ENCODE data around the gene CNGB1.

CNGB1 gene

GRCh38 chr16:57893559-57894389 is 77.2 kb downstream of the CNGB1 start:
- Histone ChIP-seq H3K9me3 (ENCODE audit: control insufficient read depth in 5 of 5, low read length in 5 of 5) (no peaks in the 10 kb centered on the region), H3K27me3 (ENCODE audit: control insufficient read depth in 5 of 5, insufficient read depth in 4 of 5, low read length in 5 of 5) (peaks cover 0 to 3% (median 0%) of the 10 kb centered on the region in 5 donors), H3K4me3 (ENCODE audit: low read depth in 1 of 5, low read length in 5 of 5) (peak overlapping the region in 1 of 5 donors; percentile 22), H3K36me3 (ENCODE audit: control insufficient read depth in 5 of 5, insufficient read depth in 5 of 5, low read length in 5 of 5) (no peaks in the 10 kb centered on the region), H3K9ac (ENCODE audit: low read length in 5 of 5) (no peak overlapping the region), H3K4me1 (ENCODE audit: control insufficient read depth in 5 of 5, insufficient read depth in 5 of 5, low read length in 5 of 5) (peaks cover 0 to 34% (median 21%) of the 10 kb centered on the region in 5 donors), H3K27ac (ENCODE audit: low read depth, low read length) (no peak overlapping the region)

DNA sequence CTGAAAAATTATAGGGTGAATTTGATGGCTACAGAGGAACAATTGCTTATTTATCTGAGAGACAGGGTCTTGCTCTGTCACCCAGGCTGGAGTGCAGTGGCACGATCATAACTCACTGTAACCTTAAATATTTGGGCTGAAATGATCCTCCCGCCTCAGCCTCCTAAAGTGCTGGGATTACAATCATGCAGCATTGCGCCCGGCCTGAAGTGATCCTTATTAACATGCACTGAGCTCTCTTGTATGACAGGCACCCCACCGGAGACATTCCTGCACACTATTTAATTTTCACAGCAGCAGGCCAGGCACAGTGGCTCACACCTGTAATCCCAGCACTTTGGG is 77.7 kb downstream of the CNGB1 start:
- Histone ChIP-seq H3K9me3 (ENCODE audit: control insufficient read depth in 5 of 5, low read length in 5 of 5) (no peaks in the 10 kb centered on the region), H3K27ac (ENCODE audit: low read depth, low read length) (no peak overlapping the region), H3K27me3 (ENCODE audit: control insufficient read depth in 5 of 5, insufficient read depth in 4 of 5, low read length in 5 of 5) (peaks cover 0 to 3% (median 0%) of the 10 kb centered on the region in 5 donors), H3K9ac (ENCODE audit: low read length in 5 of 5) (no peak overlapping the region), H3K4me3 (ENCODE audit: low read depth in 1 of 5, low read length in 5 of 5) (no peak overlapping the region), H3K4me1 (ENCODE audit: control insufficient read depth in 5 of 5, insufficient read depth in 5 of 5, low read length in 5 of 5) (peaks cover 0 to 34% (median 21%) of the 10 kb centered on the region in 5 donors), H3K36me3 (ENCODE audit: control insufficient read depth in 5 of 5, insufficient read depth in 5 of 5, low read length in 5 of 5) (no peaks in the 10 kb centered on the region)

GRCh38 chr16:57892447-57893096 is 78.4 kb downstream of the CNGB1 start:
- no peak overlapping the region for H3K27ac ChIP-seq (ENCODE audit: low read depth, low read length)
- no peaks in the 10 kb centered on the region for H3K36me3 ChIP-seq (ENCODE audit: control insufficient read depth in 5 of 5, insufficient read depth in 5 of 5, low read length in 5 of 5)
- no peak overlapping the region for H3K9ac ChIP-seq (ENCODE audit: low read length in 5 of 5)
- H3K4me3 ChIP-seq (ENCODE audit: low read depth in 1 of 5, low read length in 5 of 5) = no peak overlapping the region
- peaks cover 0 to 34% (median 21%) of the 10 kb centered on the region in 5 donors for H3K4me1 ChIP-seq (ENCODE audit: control insufficient read depth in 5 of 5, insufficient read depth in 5 of 5, low read length in 5 of 5)
- H3K9me3 ChIP-seq (ENCODE audit: control insufficient read depth in 5 of 5, low read length in 5 of 5) = no peaks in the 10 kb centered on the region
- H3K27me3 ChIP-seq (ENCODE audit: control insufficient read depth in 5 of 5, insufficient read depth in 4 of 5, low read length in 5 of 5) = peaks cover 0 to 3% (median 0%) of the 10 kb centered on the region in 5 donors

DNA sequence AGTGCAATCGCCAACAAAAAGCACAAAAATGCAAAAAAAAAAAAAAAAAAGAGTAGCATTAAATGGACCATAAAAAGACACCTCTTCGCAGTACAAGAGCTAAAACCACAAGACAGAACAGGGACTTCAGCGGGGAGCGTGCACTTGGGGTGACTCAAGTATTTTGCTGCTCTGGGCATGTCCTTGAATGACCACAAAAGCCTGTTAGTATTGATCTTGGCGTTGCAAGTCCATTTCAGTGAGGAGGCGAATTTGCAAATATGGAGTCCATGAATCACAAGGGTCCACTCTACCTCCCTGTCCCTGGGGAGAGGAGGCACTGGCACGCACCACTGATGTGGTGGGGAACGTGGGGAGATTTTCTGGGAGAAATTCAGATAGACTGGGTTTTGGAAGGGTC is 78.9 kb downstream of the CNGB1 start:
- peaks cover 0 to 34% (median 21%) of the 10 kb centered on the region in 5 donors for H3K4me1 ChIP-seq (ENCODE audit: control insufficient read depth in 5 of 5, insufficient read depth in 5 of 5, low read length in 5 of 5)
- no peaks in the 10 kb centered on the region for H3K9me3 ChIP-seq (ENCODE audit: control insufficient read depth in 5 of 5, low read length in 5 of 5)
- no peak overlapping the region for H3K27ac ChIP-seq (ENCODE audit: low read depth, low read length)
- no peaks in the 10 kb centered on the region for H3K36me3 ChIP-seq (ENCODE audit: control insufficient read depth in 5 of 5, insufficient read depth in 5 of 5, low read length in 5 of 5)
- H3K27me3 ChIP-seq (ENCODE audit: control insufficient read depth in 5 of 5, insufficient read depth in 4 of 5, low read length in 5 of 5) = peaks cover 0 to 3% (median 0%) of the 10 kb centered on the region in 5 donors
- no peak overlapping the region for H3K9ac ChIP-seq (ENCODE audit: low read length in 5 of 5)
- no peak overlapping the region for H3K4me3 ChIP-seq (ENCODE audit: low read depth in 1 of 5, low read length in 5 of 5)

- H3K27ac ChIP-seq (ENCODE audit: low read depth, low read length) = no peak overlapping the region
- H3K27me3 ChIP-seq (ENCODE audit: control insufficient read depth in 5 of 5, insufficient read depth in 4 of 5, low read length in 5 of 5) = peaks cover 0 to 3% (median 0%) of the 10 kb centered on the region in 5 donors
- H3K4me1 ChIP-seq (ENCODE audit: control insufficient read depth in 5 of 5, insufficient read depth in 5 of 5, low read length in 5 of 5) = peaks cover 0 to 34% (median 21%) of the 10 kb centered on the region in 5 donors
- no peaks in the 10 kb centered on the region for H3K9me3 ChIP-seq (ENCODE audit: control insufficient read depth in 5 of 5, low read length in 5 of 5)
- H3K4me3 ChIP-seq (ENCODE audit: low read depth in 1 of 5, low read length in 5 of 5) = no peak overlapping the region
- H3K36me3 ChIP-seq (ENCODE audit: control insufficient read depth in 5 of 5, insufficient read depth in 5 of 5, low read length in 5 of 5) = no peaks in the 10 kb centered on the region
- H3K9ac ChIP-seq (ENCODE audit: low read length in 5 of 5) = no peak overlapping the region
These were observed 80.2 kb downstream of the CNGB1 start for GRCh38 chr16:57890752-57891111.

DNA sequence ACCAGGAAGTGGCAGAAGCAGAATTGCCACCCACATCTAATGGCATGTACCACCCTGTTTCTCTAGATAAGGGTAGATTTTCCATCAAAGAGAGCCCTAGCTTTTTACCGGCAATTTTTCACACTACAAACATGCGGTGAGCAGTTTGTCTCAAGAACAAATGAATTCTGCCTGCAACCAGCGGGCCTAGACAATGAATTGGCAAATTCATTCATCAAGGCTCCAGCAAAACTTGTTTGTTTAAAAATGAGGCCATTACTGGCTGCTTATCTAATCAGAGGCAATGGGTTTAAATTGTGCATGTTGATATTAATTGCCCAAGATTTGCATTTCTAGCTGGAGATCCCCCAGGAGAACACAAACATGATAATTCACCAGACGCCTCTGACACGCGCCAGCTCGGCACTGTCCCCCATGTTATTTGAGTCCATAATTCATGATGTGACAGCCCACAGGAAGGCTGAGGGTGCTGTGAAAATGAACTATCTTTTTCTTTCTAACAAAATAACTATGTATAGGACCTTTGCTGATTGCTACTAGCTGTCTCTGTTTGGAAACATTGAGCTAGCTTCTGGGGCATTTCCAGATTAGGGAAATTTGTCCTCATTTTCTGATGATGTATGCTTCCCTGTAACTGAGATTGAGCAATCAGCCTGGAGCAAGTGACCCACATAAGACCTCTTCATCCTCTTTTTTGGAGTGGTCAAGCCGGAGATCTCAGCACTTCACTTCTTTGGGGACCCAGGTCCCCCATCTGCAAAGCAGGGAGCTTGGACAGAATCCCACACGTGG is 80.8 kb downstream of the CNGB1 start:
- Histone ChIP-seq H3K4me1 (ENCODE audit: control insufficient read depth in 5 of 5, insufficient read depth in 5 of 5, low read length in 5 of 5) (peaks cover 0 to 34% (median 21%) of the 10 kb centered on the region in 5 donors), H3K36me3 (ENCODE audit: control insufficient read depth in 5 of 5, insufficient read depth in 5 of 5, low read length in 5 of 5) (no peaks in the 10 kb centered on the region), H3K9me3 (ENCODE audit: control insufficient read depth in 5 of 5, low read length in 5 of 5) (no peaks in the 10 kb centered on the region), H3K27ac (ENCODE audit: low read depth, low read length) (no peak overlapping the region), H3K4me3 (ENCODE audit: low read depth in 1 of 5, low read length in 5 of 5) (no peak overlapping the region), H3K9ac (ENCODE audit: low read length in 5 of 5) (peak overlapping the region in 2 of 5 donors; percentile 4 to 44), H3K27me3 (ENCODE audit: control insufficient read depth in 5 of 5, insufficient read depth in 4 of 5, low read length in 5 of 5) (peaks cover 0 to 3% (median 0%) of the 10 kb centered on the region in 5 donors)

- H3K36me3 ChIP-seq (ENCODE audit: control insufficient read depth in 5 of 5, insufficient read depth in 5 of 5, low read length in 5 of 5) = no peaks in the 10 kb centered on the region
- peaks cover 0 to 29% (median 21%) of the 10 kb centered on the region in 5 donors for H3K4me1 ChIP-seq (ENCODE audit: control insufficient read depth in 5 of 5, insufficient read depth in 5 of 5, low read length in 5 of 5)
- no peak overlapping the region for H3K27ac ChIP-seq (ENCODE audit: low read depth, low read length)
- no peak overlapping the region for H3K4me3 ChIP-seq (ENCODE audit: low read depth in 1 of 5, low read length in 5 of 5)
- H3K9me3 ChIP-seq (ENCODE audit: control insufficient read depth in 5 of 5, low read length in 5 of 5) = no peaks in the 10 kb centered on the region
- H3K9ac ChIP-seq (ENCODE audit: low read length in 5 of 5) = no peak overlapping the region
- peaks cover 3 to 6% (median 6%) of the 10 kb centered on the region in 5 donors for H3K27me3 ChIP-seq (ENCODE audit: control insufficient read depth in 5 of 5, insufficient read depth in 4 of 5, low read length in 5 of 5)
These were observed 81.4 kb downstream of the CNGB1 start for GRCh38 chr16:57889522-57889921.

DNA sequence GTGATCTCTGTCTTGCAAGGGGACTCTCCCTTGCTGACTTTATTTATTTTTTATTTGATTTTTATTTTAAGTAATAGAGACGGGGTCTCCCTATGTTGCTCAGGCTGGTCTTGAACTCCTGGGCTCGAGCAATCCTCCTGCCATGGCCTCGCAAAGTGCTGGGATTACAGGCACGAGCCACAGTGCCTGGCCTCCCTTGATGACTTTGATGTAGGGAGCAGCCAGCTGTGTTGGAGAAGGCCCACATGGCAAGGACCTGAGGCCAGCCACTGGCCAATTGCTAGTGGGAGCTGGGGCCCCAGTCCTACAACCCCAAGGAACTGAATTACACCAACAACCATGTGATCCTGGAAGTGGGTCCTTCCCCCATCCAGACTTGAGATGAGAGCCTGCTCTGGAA is 81.8 kb downstream of the CNGB1 start:
- no peak overlapping the region for H3K27ac ChIP-seq (ENCODE audit: low read depth, low read length)
- H3K9me3 ChIP-seq (ENCODE audit: control insufficient read depth in 5 of 5, low read length in 5 of 5) = no peaks in the 10 kb centered on the region
- no peaks in the 10 kb centered on the region for H3K36me3 ChIP-seq (ENCODE audit: control insufficient read depth in 5 of 5, insufficient read depth in 5 of 5, low read length in 5 of 5)
- H3K4me3 ChIP-seq (ENCODE audit: low read depth in 1 of 5, low read length in 5 of 5) = no peak overlapping the region
- no peak overlapping the region for H3K9ac ChIP-seq (ENCODE audit: low read length in 5 of 5)
- H3K4me1 ChIP-seq (ENCODE audit: control insufficient read depth in 5 of 5, insufficient read depth in 5 of 5, low read length in 5 of 5) = peaks cover 0 to 25% (median 18%) of the 10 kb centered on the region in 5 donors
- peaks cover 6 to 11% (median 7%) of the 10 kb centered on the region in 5 donors for H3K27me3 ChIP-seq (ENCODE audit: control insufficient read depth in 5 of 5, insufficient read depth in 4 of 5, low read length in 5 of 5)

GRCh38 chr16:57888128-57888527 is 82.8 kb downstream of the CNGB1 start:
- Histone ChIP-seq H3K4me3 (ENCODE audit: low read depth in 1 of 5, low read length in 5 of 5) (no peak overlapping the region), H3K9me3 (ENCODE audit: control insufficient read depth in 5 of 5, low read length in 5 of 5) (no peaks in the 10 kb centered on the region), H3K9ac (ENCODE audit: low read length in 5 of 5) (no peak overlapping the region), H3K27me3 (ENCODE audit: control insufficient read depth in 5 of 5, insufficient read depth in 4 of 5, low read length in 5 of 5) (peaks cover 9 to 20% (median 13%) of the 10 kb centered on the region in 5 donors), H3K36me3 (ENCODE audit: control insufficient read depth in 5 of 5, insufficient read depth in 5 of 5, low read length in 5 of 5) (no peaks in the 10 kb centered on the region), H3K27ac (ENCODE audit: low read depth, low read length) (no peak overlapping the region), H3K4me1 (ENCODE audit: control insufficient read depth in 5 of 5, insufficient read depth in 5 of 5, low read length in 5 of 5) (peaks cover 0 to 22% (median 16%) of the 10 kb centered on the region in 5 donors)

All from subcutaneous abdominal adipose tissue (tissue), 5 donors.